LNCaP clone FGC (cell line): ENCODE results near the gene DLX5.

Experiments used
- DNase-seq: peaks from one replicate; pipeline ENCODE4 v3.0.0-alpha.2; 2011; ENCODE audit warnings: low read depth
- H3K4me3 ChIP-seq: 2 replicates; pipeline ENCODE4 v1.5.1; 2011; ENCODE audit warnings: mild to moderate bottlenecking, low read depth, low read length, control low read depth
- TF ChIP-seq, protein P1 (sequence below): IDR thresholded peaks from 2 replicates; pipeline ENCODE4 v1.5.1; 2012; ENCODE audit warnings: mild to moderate bottlenecking; ENCODE audit not compliant: control insufficient read depth, insufficient read depth; ENCODE audit errors: extremely low read depth

Gene DLX5

DNA sequence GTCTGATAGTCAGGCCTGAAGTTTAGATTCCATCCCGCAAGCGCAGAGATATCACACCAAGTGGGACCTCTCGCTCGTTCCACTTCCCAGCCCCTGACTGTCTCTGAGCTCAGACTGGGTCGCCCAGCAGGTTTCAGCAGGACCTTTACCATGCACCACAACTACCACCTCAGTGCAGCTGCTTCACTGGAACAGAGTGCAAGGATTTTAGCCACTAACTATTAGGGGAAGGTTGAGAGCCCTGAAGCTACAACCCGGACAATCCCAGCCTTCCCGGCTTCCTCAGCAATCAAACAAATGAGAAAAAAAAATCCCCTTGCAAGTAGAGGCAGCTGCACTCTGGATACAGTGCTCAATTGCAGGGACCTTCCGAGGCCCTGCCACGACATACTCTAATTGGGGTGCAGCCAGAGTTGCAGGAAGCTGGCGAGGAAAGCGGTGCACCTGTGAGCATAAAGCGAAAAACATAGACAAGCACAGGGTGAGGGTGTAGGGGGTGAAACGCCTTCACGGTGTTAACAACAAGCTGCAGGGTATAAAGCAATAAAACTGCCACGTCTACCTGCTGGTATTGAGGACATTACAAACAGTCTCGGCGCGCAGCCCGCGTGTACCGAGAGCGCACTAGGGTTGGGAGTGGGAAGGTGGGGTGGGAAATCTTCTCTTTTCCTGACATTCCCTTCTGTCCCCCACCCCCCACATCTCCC lies 21.9 kb downstream of the DLX5 start:
- no peak overlapping the region for H3K4me3 ChIP-seq
- TF ChIP-seq, protein P1, sequence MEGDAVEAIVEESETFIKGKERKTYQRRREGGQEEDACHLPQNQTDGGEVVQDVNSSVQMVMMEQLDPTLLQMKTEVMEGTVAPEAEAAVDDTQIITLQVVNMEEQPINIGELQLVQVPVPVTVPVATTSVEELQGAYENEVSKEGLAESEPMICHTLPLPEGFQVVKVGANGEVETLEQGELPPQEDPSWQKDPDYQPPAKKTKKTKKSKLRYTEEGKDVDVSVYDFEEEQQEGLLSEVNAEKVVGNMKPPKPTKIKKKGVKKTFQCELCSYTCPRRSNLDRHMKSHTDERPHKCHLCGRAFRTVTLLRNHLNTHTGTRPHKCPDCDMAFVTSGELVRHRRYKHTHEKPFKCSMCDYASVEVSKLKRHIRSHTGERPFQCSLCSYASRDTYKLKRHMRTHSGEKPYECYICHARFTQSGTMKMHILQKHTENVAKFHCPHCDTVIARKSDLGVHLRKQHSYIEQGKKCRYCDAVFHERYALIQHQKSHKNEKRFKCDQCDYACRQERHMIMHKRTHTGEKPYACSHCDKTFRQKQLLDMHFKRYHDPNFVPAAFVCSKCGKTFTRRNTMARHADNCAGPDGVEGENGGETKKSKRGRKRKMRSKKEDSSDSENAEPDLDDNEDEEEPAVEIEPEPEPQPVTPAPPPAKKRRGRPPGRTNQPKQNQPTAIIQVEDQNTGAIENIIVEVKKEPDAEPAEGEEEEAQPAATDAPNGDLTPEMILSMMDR = no peak
- no peak for DNase-seq

DNA sequence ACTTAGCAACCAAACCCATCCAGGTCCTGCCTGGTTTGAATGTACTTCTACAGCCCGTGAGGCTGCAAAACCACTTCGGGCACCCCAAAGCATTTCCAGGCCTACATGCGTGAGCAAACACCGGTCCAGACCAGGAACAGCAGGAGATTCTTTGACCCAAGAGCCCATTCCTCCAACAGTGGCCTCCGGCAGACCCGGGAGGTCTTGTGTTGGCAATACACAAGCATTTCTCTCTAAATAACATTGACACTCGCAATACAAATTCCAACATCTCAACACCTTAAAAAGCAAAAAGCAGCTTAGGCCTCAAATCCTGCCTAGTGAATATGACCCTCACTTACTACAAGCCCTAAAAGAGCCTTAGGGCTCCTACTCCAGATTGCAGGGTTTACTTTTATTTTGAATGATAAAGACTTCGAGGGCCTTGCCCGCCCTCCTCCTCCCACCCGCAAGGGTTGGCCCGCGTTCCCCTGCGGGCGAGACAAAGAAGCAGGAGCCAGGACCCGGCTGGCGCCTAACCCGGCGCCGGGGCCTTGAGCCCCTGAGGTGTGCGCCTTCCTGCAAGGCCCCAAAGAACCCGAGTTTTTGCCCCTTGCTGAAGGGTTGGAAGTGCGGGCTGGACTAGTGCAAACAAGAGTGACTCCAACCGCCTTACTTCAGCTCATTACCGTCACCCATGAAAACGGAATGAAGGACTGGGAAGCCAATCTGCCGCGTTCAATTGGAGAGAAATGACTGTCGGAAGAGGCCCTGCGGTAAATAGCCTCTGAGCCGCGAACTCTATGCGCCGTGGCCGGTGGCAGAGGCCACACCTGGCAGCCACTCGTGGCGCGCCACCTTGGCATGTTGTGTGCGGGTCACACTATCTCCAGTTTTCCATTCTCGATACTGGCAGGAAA lies 22.7 kb downstream of the DLX5 start:
- TF ChIP-seq, protein P1 = no peak
- DNase-seq = no peak
- no peak overlapping the region for H3K4me3 ChIP-seq

DNA sequence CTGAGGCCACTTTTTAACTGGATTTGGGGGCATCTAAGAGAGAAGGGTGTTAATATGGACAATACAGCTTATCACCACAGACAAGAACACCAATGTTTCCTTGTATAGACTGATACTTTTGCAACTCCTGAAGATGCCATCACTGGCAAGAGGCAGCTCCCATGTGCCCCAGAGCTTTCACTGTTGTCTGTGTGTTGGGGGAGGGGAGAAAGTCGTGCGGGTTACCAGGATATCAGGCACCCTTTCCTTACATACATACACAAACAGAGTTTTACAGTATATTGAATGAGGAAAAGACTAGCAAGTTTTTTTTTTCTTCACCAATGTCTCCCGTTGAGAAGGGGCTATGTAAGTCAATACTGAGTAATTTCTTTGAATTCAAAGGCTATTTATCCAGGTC lies 23.4 kb downstream of the DLX5 start:
- TF ChIP-seq, protein P1 = no peak
- no peak overlapping the region for H3K4me3 ChIP-seq
- no peak for DNase-seq

DNA sequence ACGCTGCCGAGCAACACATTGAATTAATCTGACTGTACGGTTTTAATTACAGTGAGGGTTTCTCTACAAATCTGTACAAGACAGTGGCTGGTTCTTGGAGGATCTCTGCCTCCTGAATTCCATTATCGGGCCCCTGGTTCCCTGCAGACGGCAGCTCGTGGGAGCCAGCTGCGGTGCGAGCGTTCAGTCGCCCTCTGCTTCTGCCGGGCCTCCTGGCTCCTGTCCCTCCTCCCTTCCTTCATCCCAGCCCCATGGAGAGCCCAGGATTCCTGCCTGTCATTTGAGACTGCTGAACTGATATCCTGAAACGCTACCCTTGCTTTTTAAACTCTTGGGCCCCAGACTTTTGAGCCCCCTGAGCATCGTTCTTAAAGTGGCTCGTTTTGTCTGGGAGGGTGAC lies 25.9 kb downstream of the DLX5 start:
- DNase-seq = no peak
- H3K4me3 ChIP-seq = no peak overlapping the region
- TF ChIP-seq, protein P1 = no peak

DNA sequence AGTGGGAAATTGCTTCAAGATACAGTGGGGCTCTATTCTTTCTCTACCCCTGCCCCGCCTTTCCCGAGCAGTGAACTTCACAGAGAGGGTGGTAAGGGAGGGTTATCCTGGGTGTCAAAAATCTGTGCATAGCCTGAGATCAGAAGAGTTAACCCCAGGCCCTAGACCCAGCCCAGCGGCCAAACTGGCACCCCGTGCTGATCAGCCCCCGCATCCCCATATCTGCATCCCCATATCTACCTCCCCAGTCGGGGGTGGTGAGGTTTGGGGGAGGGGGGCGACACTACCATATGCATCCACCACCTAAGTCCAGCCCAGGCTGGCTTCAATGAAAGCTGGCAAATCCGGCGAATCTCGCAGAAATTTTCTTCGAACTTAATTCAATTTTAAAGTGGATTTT lies 26.3 kb downstream of the DLX5 start:
- no peak overlapping the region for H3K4me3 ChIP-seq
- DNase-seq = no peak
- TF ChIP-seq, protein P1 = no peak

DNA sequence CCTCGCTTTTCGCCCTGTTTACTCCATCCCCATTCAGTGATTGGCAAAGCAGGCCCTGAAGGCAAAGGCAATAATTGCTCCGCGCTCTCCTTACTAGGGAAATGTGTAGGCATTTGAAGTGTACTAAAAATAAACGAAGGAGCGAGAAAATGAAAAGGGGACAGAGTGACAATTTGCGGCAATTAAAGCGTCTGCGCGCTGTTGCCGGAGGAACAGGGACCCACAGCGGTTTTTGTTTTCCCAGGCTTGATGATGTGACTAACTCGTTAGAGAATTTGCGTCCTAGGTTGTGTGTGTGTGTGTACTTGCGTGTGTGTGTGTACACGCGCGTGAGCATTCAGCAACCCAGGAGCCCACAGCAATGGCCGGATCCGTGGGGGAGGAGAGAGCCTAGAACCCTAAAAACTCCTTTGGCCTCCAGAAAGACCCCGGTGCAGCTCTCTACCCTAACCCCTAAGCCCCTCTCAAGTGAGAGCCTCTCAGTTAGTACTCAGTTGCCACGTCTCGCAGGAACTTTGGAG lies 27.1 kb downstream of the DLX5 start:
- H3K4me3 ChIP-seq = no peak overlapping the region
- no peak for DNase-seq
- TF ChIP-seq, protein P1 = no peak
